Mesendoderm (in vitro differentiated cells): ENCODE data around the gene RCBTB2.

ENCODE experiments used
- DNase-seq: peaks from one replicate; pipeline ENCODE4 v3.0.0; 2013
- H2AK5ac ChIP-seq: 2 replicates; pipeline ENCODE4 v1.6.1; 2013; ENCODE audit warnings: low read length, inconsistent platforms
- H2BK120ac ChIP-seq: 2 replicates; pipeline ENCODE4 v1.6.1; 2013; ENCODE audit warnings: low read depth, mild to moderate bottlenecking, low read length, moderate library complexity, mixed read lengths
- H2BK15ac ChIP-seq: replicated peaks from 2 replicates; pipeline ENCODE4 v1.6.1; 2013; ENCODE audit warnings: low read depth, mild to moderate bottlenecking, moderate library complexity
- H2BK5ac ChIP-seq: 2 replicates; pipeline ENCODE4 v1.6.1; 2013; ENCODE audit warnings: low read length, inconsistent platforms
- H3K18ac ChIP-seq: 2 replicates; pipeline ENCODE4 v1.6.1; 2013; ENCODE audit warnings: mild to moderate bottlenecking, low read length, mixed read lengths
- H3K23ac ChIP-seq: one replicate; pipeline ENCODE4 v1.6.1; 2013; ENCODE audit warnings: low read length
- H3K27ac ChIP-seq: 2 replicates; pipeline ENCODE4 v1.5.1; 2013; ENCODE audit warnings: low read depth, mild to moderate bottlenecking, inconsistent platforms, low read length, moderate library complexity
- H3K27me3 ChIP-seq: 2 replicates; pipeline ENCODE4 v1.6.1; 2013; ENCODE audit warnings: low read length, control low read depth, mild to moderate bottlenecking, inconsistent platforms; ENCODE audit not compliant: insufficient read depth, poor library complexity
- H3K36me3 ChIP-seq: 2 replicates; pipeline ENCODE4 v1.6.1; 2013; ENCODE audit warnings: low read length, inconsistent platforms; ENCODE audit not compliant: control insufficient read depth, insufficient read depth
- H3K4ac ChIP-seq: one replicate; pipeline ENCODE4 v1.6.1; 2013; ENCODE audit warnings: low read depth, mild to moderate bottlenecking, low read length, moderate library complexity
- H3K4me1 ChIP-seq: 2 replicates; pipeline ENCODE4 v1.6.1; 2013; ENCODE audit warnings: low read depth, low read length, inconsistent platforms; ENCODE audit not compliant: control insufficient read depth
- H3K4me2 ChIP-seq: 2 replicates; pipeline ENCODE4 v1.6.1; 2013; ENCODE audit warnings: low read length
- H3K4me3 ChIP-seq: 2 replicates; pipeline ENCODE4 v1.5.1; 2013; ENCODE audit warnings: mild to moderate bottlenecking, low read length
- H3K56ac ChIP-seq: one replicate; pipeline ENCODE4 v1.6.1; 2013; ENCODE audit warnings: low read length
- H3K79me1 ChIP-seq: 2 replicates; pipeline ENCODE4 v1.6.1; 2013; ENCODE audit warnings: low read length, inconsistent platforms
- H3K79me2 ChIP-seq: 2 replicates; pipeline ENCODE4 v1.6.1; 2013; ENCODE audit warnings: mild to moderate bottlenecking, low read length; ENCODE audit not compliant: control insufficient read depth, insufficient read depth
- H3K9ac ChIP-seq: 2 replicates; pipeline ENCODE4 v1.6.1; 2013; ENCODE audit warnings: low read length, inconsistent platforms
- H4K5ac ChIP-seq: one replicate; pipeline ENCODE4 v1.6.1; 2013; ENCODE audit warnings: low read length
- H4K8ac ChIP-seq: one replicate; pipeline ENCODE4 v1.6.1; 2013; ENCODE audit warnings: low read depth, mild to moderate bottlenecking, control low read depth, low read length, moderate library complexity
- WGBS: extraction: QIAGEN DNeasy Blood & Tissue Kit; methylation state at CpG from one replicate; pipeline ENCODE4 v1.1.7; 2013; ENCODE audit warnings: low lambda C conversion rate, missing lambda C conversion rate; ENCODE audit not compliant: insufficient coverage; ENCODE audit errors: extremely low coverage; 5-methylcytosine and 5-hydroxymethylcytosine counted together

Gene RCBTB2

DNA sequence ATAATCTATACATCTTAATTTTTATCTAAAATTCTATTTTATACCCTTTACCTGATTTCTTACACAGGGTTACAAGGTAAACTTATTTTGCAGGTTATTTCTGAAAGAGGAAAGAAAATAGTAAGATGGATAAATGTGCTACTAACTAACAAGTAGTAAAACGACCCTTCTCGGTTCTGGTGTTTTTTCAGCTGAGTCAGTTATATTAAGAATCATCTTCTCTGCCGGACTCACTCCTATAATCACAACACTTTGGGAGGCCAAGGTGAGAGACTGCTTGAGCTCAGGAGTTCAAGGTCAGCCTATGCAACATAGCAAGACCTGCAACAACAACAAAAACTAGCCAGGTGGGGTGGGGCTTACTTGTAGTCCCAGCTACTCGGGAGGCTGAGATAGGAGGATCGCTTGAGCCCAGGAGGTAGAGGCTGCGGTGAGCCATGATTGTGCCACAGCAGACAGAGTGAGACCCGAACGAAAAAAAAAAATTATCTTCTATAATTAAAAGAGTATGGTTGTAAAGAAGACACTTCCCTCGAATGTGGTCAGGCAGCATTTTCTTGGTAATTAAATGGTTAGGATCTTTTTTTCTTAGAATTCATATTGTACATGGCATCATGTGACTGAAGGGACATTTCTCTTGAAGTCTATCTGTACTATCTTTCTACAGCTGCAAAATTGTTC lies 27.9 kb upstream of the RCBTB2 start:
- no peak overlapping the region for H3K27ac ChIP-seq
- WGBS: no CpG with 5 or more reads among the region's 9 CpGs
- H3K79me2 ChIP-seq: no peaks in the 10 kb centered on the region
- H3K36me3 ChIP-seq: no peaks in the 10 kb centered on the region
- no peaks in the 10 kb centered on the region for H3K27me3 ChIP-seq
- no peak overlapping the region for H3K56ac ChIP-seq
- H3K79me1 ChIP-seq: no peaks in the 10 kb centered on the region
- no peak overlapping the region for H2AK5ac ChIP-seq
- H4K5ac ChIP-seq: no peak overlapping the region
- H2BK120ac ChIP-seq: no peak overlapping the region
- no peak for DNase-seq
- H3K4me1 ChIP-seq: no peaks in the 10 kb centered on the region
- H3K4me2 ChIP-seq: no peak overlapping the region
- no peak overlapping the region for H3K4ac ChIP-seq
- no peak overlapping the region for H3K23ac ChIP-seq
- no peak overlapping the region for H3K4me3 ChIP-seq
- H4K8ac ChIP-seq: no peak overlapping the region
- no peak overlapping the region for H3K18ac ChIP-seq
- no peak overlapping the region for H3K9ac ChIP-seq
- H2BK15ac ChIP-seq: no peak overlapping the region
- no peak overlapping the region for H2BK5ac ChIP-seq

GRCh38 chr13:48559638-48560320 lies 26.9 kb upstream of the RCBTB2 start:
- H3K27ac ChIP-seq: no peak overlapping the region
- no peak overlapping the region for H2BK15ac ChIP-seq
- no peak overlapping the region for H2AK5ac ChIP-seq
- no peak overlapping the region for H3K56ac ChIP-seq
- no peak overlapping the region for H4K5ac ChIP-seq
- no CpG with 5 or more reads among the region's 5 CpGs for WGBS
- H3K27me3 ChIP-seq: no peaks in the 10 kb centered on the region
- H3K4me1 ChIP-seq: no peaks in the 10 kb centered on the region
- H3K79me2 ChIP-seq: no peaks in the 10 kb centered on the region
- no peaks in the 10 kb centered on the region for H3K79me1 ChIP-seq
- H2BK120ac ChIP-seq: no peak overlapping the region
- no peak overlapping the region for H3K4me3 ChIP-seq
- no peak overlapping the region for H3K4me2 ChIP-seq
- H3K9ac ChIP-seq: no peak overlapping the region
- H3K4ac ChIP-seq: no peak overlapping the region
- no peak overlapping the region for H2BK5ac ChIP-seq
- H3K36me3 ChIP-seq: no peaks in the 10 kb centered on the region
- no peak overlapping the region for H4K8ac ChIP-seq
- no peak for DNase-seq
- H3K18ac ChIP-seq: no peak overlapping the region
- no peak overlapping the region for H3K23ac ChIP-seq

GRCh38 chr13:48556817-48557216 lies 23.9 kb upstream of the RCBTB2 start:
- no peaks in the 10 kb centered on the region for H3K27me3 ChIP-seq
- H3K79me1 ChIP-seq: no peaks in the 10 kb centered on the region
- H3K36me3 ChIP-seq: no peaks in the 10 kb centered on the region
- DNase-seq: no peak
- H3K18ac ChIP-seq: no peak overlapping the region
- H2BK15ac ChIP-seq: no peak overlapping the region
- no peak overlapping the region for H3K23ac ChIP-seq
- H3K4me3 ChIP-seq: no peak overlapping the region
- no peak overlapping the region for H4K5ac ChIP-seq
- H3K79me2 ChIP-seq: no peaks in the 10 kb centered on the region
- H2BK5ac ChIP-seq: no peak overlapping the region
- H3K4ac ChIP-seq: no peak overlapping the region
- H3K9ac ChIP-seq: no peak overlapping the region
- no peak overlapping the region for H4K8ac ChIP-seq
- WGBS: no CpG with 5 or more reads among the region's 2 CpGs
- H3K4me2 ChIP-seq: no peak overlapping the region
- no peak overlapping the region for H3K27ac ChIP-seq
- H2AK5ac ChIP-seq: no peak overlapping the region
- H2BK120ac ChIP-seq: no peak overlapping the region
- no peaks in the 10 kb centered on the region for H3K4me1 ChIP-seq
- H3K56ac ChIP-seq: no peak overlapping the region

GRCh38 chr13:48555441-48555840 lies 22.6 kb upstream of the RCBTB2 start:
- Histone ChIP-seq H2BK5ac (no peak overlapping the region), H3K4ac (no peak overlapping the region), H3K79me1 (no peaks in the 10 kb centered on the region), H4K5ac (no peak overlapping the region), H3K4me1 (no peaks in the 10 kb centered on the region), H4K8ac (no peak overlapping the region), H3K23ac (no peak overlapping the region), H3K4me3 (no peak overlapping the region), H3K18ac (no peak overlapping the region), H3K9ac (no peak overlapping the region), H3K4me2 (no peak overlapping the region), H2BK15ac (no peak overlapping the region), H2AK5ac (no peak overlapping the region), H2BK120ac (no peak overlapping the region), H3K36me3 (no peaks in the 10 kb centered on the region), H3K56ac (no peak overlapping the region), H3K79me2 (no peaks in the 10 kb centered on the region), H3K27me3 (no peaks in the 10 kb centered on the region), H3K27ac (no peak overlapping the region)
- DNase-seq: no peak

GRCh38 chr13:48551329-48551728 lies 18.4 kb upstream of the RCBTB2 start:
- no peak overlapping the region for H4K5ac ChIP-seq
- no peak overlapping the region for H4K8ac ChIP-seq

DNA sequence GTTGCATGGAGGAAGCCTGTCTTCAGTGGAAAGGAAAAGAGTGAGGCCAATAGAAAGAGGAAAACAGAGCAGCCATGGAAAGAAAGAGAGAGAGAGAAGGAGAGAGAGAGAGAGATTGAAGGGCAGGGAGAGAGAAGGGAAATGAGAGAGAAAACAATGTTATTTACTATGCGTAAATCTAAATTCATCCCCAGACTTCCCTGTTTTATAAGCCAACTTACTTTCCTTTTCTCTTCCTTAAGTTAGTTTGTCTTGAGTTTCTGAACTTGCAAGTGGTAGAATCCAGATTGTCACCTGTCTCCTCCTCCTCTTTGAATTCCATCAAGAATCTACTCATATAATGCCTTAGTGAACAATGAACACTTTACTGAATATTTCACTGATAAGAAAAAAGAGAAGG lies 16.8 kb upstream of the RCBTB2 start:
- Histone ChIP-seq H3K27ac (no peak overlapping the region), H2AK5ac (no peak overlapping the region), H3K4me3 (no peak overlapping the region), H3K4me2 (no peak overlapping the region), H3K23ac (no peak overlapping the region), H3K18ac (no peak overlapping the region), H4K8ac (no peak overlapping the region), H3K79me1 (no peaks in the 10 kb centered on the region), H3K36me3 (no peaks in the 10 kb centered on the region), H2BK5ac (no peak overlapping the region), H3K9ac (no peak overlapping the region), H3K56ac (no peak overlapping the region), H4K5ac (no peak overlapping the region), H2BK15ac (no peak overlapping the region), H3K27me3 (no peaks in the 10 kb centered on the region), H3K4me1 (no peaks in the 10 kb centered on the region), H3K79me2 (no peaks in the 10 kb centered on the region), H2BK120ac (no peak overlapping the region), H3K4ac (no peak overlapping the region)
- no peak for DNase-seq
- WGBS: no CpG with 5 or more reads among the region's 1 CpG

More at GRCh38 chr13:48551329-48551728, 18.4 kb upstream of the RCBTB2 start:
- Histone ChIP-seq H3K4me2 (no peak overlapping the region), H3K18ac (no peak overlapping the region), H3K23ac (no peak overlapping the region), H3K27ac (no peak overlapping the region), H3K56ac (no peak overlapping the region), H2AK5ac (no peak overlapping the region), H3K79me2 (no peaks in the 10 kb centered on the region), H2BK120ac (no peak overlapping the region), H3K27me3 (no peaks in the 10 kb centered on the region), H3K4me3 (no peak overlapping the region), H3K9ac (no peak overlapping the region), H3K4ac (no peak overlapping the region), H2BK5ac (no peak overlapping the region), H2BK15ac (no peak overlapping the region), H3K36me3 (no peaks in the 10 kb centered on the region), H3K4me1 (no peaks in the 10 kb centered on the region), H3K79me1 (no peaks in the 10 kb centered on the region)
- WGBS: no CpG with 5 or more reads among the region's 1 CpG
- DNase-seq: peak; percentile 37
